T-helper 2 cell treated with Interferon-gamma antibody and Interleukin-4, amounts not matched to agents 100 ng/mL and 5 ng/mL, for 36 hours (primary cell): Measurements from ENCODE around the gene LCOR. TPM values are rescaled to one million over a fixed set of nuclear protein-coding genes. Genes with fewer than 3 reads are reported as not detected.

Experiments
- intact Hi-C: fragments of 100-400 bp; cut with micrococcal nuclease; formaldehyde crosslinking; loops from one replicate; pipeline ENCODE4 v1.15.1; 2023
- total RNA-seq: library from RNA; stranded (reverse); gene quantifications from 2 replicates; pipeline ENCODE4 v1.2.3, GENCODE V29; 2022

Gene LCOR
- total RNA-seq, 1 donor from 2014 or later: 31.4 TPM

GRCh38 chr10:97005349-97005748, 173.3 kb downstream of the LCOR start:
- intact Hi-C loops: no loop called here

GRCh38 chr10:97006364-97006763, 174.3 kb downstream of the LCOR start:
- intact Hi-C loops: no loop called here

- intact Hi-C loops: no loop called here
Observed at GRCh38 chr10:97007417-97007816, 175.3 kb downstream of the LCOR start.

- intact Hi-C loops: no loop called here
Observed at GRCh38 chr10:97010695-97011206, 178.7 kb downstream of the LCOR start.

GRCh38 chr10:97011397-97011796, 179.3 kb downstream of the LCOR start:
- intact Hi-C loops: no loop called here

GRCh38 chr10:97012470-97012869, 180.4 kb downstream of the LCOR start:
- intact Hi-C loops: no loop called here

- intact Hi-C loops: no loop called here
Observed at GRCh38 chr10:97013568-97013967, 181.5 kb downstream of the LCOR start.

GRCh38 chr10:97013983-97014382, 181.9 kb downstream of the LCOR start:
- intact Hi-C loops: no loop called here

- intact Hi-C loops: no loop called here
Observed at GRCh38 chr10:97015240-97015639, 183.1 kb downstream of the LCOR start.

- intact Hi-C loops: no loop called here
Observed at GRCh38 chr10:97016728-97017473, 184.8 kb downstream of the LCOR start.

GRCh38 chr10:97017474-97017903, 185.4 kb downstream of the LCOR start:
- intact Hi-C loops: no loop called here

GRCh38 chr10:97018251-97019212, 186.4 kb downstream of the LCOR start:
- intact Hi-C loops: no loop called here

GRCh38 chr10:97019213-97019844, 187.2 kb downstream of the LCOR start:
- intact Hi-C loops: no loop called here

- intact Hi-C loops: no loop called here
Observed at GRCh38 chr10:97020452-97021400, 188.6 kb downstream of the LCOR start.

GRCh38 chr10:97022616-97023015, 190.5 kb downstream of the LCOR start:
- intact Hi-C loops: no loop called here

- intact Hi-C loops: no loop called here
Observed at GRCh38 chr10:97023401-97024167, 191.5 kb downstream of the LCOR start.

GRCh38 chr10:97024168-97025073, 192.3 kb downstream of the LCOR start:
- intact Hi-C loops: loop anchor here (1.0 to 5.0 kb wide), 2 partner anchors 114 to 257 kb away; no protein-coding TSS in a partner anchor

- intact Hi-C loops: loop anchor here (1.0 to 5.0 kb wide), 3 partner anchors 115 to 385 kb away; no protein-coding TSS in a partner anchor
Observed at GRCh38 chr10:97025613-97026242, 193.6 kb downstream of the LCOR start.
